ENCODE results near the gene NOXO1. TPM values are rescaled to one million over a fixed set of nuclear protein-coding genes. Genes with fewer than 3 reads are reported as not detected.

The NOXO1 gene
- total RNA-seq, 1 experiment from 2014 or later: 1.7 TPM

GRCh38 chr16:1998360-1998835 lies 17.1 kb upstream of the NOXO1 start:
- no peak overlapping the region for H2BK12ac ChIP-seq (ENCODE audit: insufficient read length, low read depth, low read length)
- H3K18ac ChIP-seq (ENCODE audit: insufficient read length, low read depth, low read length): no peak overlapping the region
- H3K27me3 Mint-ChIP-seq (ENCODE audit: low read depth): peaks cover 5% of the 10 kb centered on the region; the same call in 1 of the 2 replicates
- no peak overlapping the region for H3K14ac ChIP-seq (ENCODE audit: insufficient read depth, low read length)
- no peaks in the 10 kb centered on the region for H3K79me2 ChIP-seq (ENCODE audit: insufficient read depth, low read length)
- H3K4me3 Mint-ChIP-seq: no peak overlapping the region
- H3K27ac Mint-ChIP-seq: no peak overlapping the region; a peak in 1 of 7 replicates
- no peaks in the 10 kb centered on the region for H3K9me3 Mint-ChIP-seq
- H3K56ac ChIP-seq (ENCODE audit: insufficient read length, low read depth, low read length): no peak overlapping the region
- no peak overlapping the region for H2AFZ ChIP-seq (ENCODE audit: low read length)
- H3K4ac ChIP-seq (ENCODE audit: low read depth, low read length): no peak overlapping the region
- no peak overlapping the region for H4K8ac ChIP-seq (replicated peaks; ENCODE audit: insufficient read length, low read depth, low read length)
- no peak overlapping the region for H3K27ac ChIP-seq (ENCODE audit: insufficient read length, low read depth, low read length)
- H3K4me1 ChIP-seq (ENCODE audit: insufficient read depth, low read length): no peaks in the 10 kb centered on the region
- H3K23me2 ChIP-seq (ENCODE audit: insufficient read length, low read depth, low read length, poor library complexity, severe bottlenecking): no peaks in the 10 kb centered on the region
- H3K27me3 ChIP-seq (ENCODE audit: insufficient read depth, low read length): no peaks in the 10 kb centered on the region
- H2BK120ac ChIP-seq (ENCODE audit: low read depth, low read length, poor library complexity, severe bottlenecking): no peak overlapping the region
- no peak overlapping the region for H3K9ac ChIP-seq (ENCODE audit: extremely low read depth, insufficient read length, low read length)
- no peak overlapping the region for H3K23ac ChIP-seq (ENCODE audit: insufficient read length, low read depth, low read length)
- H4K91ac ChIP-seq (ENCODE audit: insufficient read length, low read depth, low read length): no peak overlapping the region
- H4K20me1 ChIP-seq (ENCODE audit: control insufficient read depth, insufficient read depth, insufficient read length): no peaks in the 10 kb centered on the region
- TF ChIP-seq, protein P1, sequence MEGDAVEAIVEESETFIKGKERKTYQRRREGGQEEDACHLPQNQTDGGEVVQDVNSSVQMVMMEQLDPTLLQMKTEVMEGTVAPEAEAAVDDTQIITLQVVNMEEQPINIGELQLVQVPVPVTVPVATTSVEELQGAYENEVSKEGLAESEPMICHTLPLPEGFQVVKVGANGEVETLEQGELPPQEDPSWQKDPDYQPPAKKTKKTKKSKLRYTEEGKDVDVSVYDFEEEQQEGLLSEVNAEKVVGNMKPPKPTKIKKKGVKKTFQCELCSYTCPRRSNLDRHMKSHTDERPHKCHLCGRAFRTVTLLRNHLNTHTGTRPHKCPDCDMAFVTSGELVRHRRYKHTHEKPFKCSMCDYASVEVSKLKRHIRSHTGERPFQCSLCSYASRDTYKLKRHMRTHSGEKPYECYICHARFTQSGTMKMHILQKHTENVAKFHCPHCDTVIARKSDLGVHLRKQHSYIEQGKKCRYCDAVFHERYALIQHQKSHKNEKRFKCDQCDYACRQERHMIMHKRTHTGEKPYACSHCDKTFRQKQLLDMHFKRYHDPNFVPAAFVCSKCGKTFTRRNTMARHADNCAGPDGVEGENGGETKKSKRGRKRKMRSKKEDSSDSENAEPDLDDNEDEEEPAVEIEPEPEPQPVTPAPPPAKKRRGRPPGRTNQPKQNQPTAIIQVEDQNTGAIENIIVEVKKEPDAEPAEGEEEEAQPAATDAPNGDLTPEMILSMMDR (conservative IDR thresholded peaks at IDR 0.05): no peak
- H2BK20ac ChIP-seq (ENCODE audit: low read depth, low read length, poor library complexity, severe bottlenecking): no peak overlapping the region
- H2BK15ac ChIP-seq (ENCODE audit: low read depth, low read length): no peak overlapping the region
- H3K79me1 ChIP-seq (ENCODE audit: insufficient read depth, low read depth, low read length, poor library complexity, severe bottlenecking): peaks cover 3% of the 10 kb centered on the region
- no peak overlapping the region for H3T11ph ChIP-seq (ENCODE audit: low read length)
- H2BK5ac ChIP-seq (ENCODE audit: insufficient read length, low read length): no peak overlapping the region
- no peaks in the 10 kb centered on the region for H3K4me1 Mint-ChIP-seq
- peaks cover 18 to 48% (median 44%) of the 10 kb centered on the region in 3 experiments for H3K36me3 Mint-ChIP-seq (ENCODE audit: insufficient read depth in 1 of 3, low read depth in 3 of 3)
- H4K5ac ChIP-seq (ENCODE audit: insufficient read length, low read depth, low read length): no peak overlapping the region
- no peaks in the 10 kb centered on the region for H3K9me3 ChIP-seq (ENCODE audit: control insufficient read depth, low read depth, low read length)
- H2AK5ac ChIP-seq (ENCODE audit: insufficient read length, low read length): no peak overlapping the region
- no peak overlapping the region for H3K4me2 ChIP-seq (ENCODE audit: insufficient read depth, insufficient read length, low read length)
- no CpG with 5 or more reads among the region's 27 CpGs for WGBS (ENCODE audit: extremely low coverage, insufficient read length, low lambda C conversion rate)
- DNase-seq: no peak

Data from H9 (cell line).